SK-N-SH (cell line): ENCODE measurements around the gene DOCK6. TPM values are rescaled to one million over a fixed set of nuclear protein-coding genes. Genes with fewer than 3 reads are reported as not detected.

Experiments
- CTCF ChIA-PET: fragments of 300-600, 350-600 bp; formaldehyde crosslinking; extraction: SDS; loops from one replicate; lab custom pipeline; 2021; lab: Yijun Ruan, JAX
- POLR2A ChIA-PET: fragments of 350-600 bp; sonication (Branson Sonifier 250); formaldehyde crosslinking; extraction: SDS; loops from one replicate; lab custom pipeline; 2020; ENCODE audit warnings: antibody characterized with exemption, inconsistent platforms; lab: Yijun Ruan, JAX
- DNase-seq: peaks from one replicate; pipeline ENCODE4 v3.0.0; 2012
- H2AFZ ChIP-seq: fragments of 200-600 bp; sonication (generic); 2 replicates; pipeline ENCODE4 v1.8.1; 2016; ENCODE audit warnings: antibody characterized with exemption, mild to moderate bottlenecking, low read depth
- H3F3A ChIP-seq: fragments of 200-600 bp; sonication (generic); replicated peaks from 2 replicates; pipeline ENCODE3; 2016; ENCODE audit warnings: antibody characterized with exemption, mild to moderate bottlenecking; ENCODE audit not compliant: insufficient read depth
- H3K27ac ChIP-seq, 2 experiments: fragments of 200-500 bp in 1 of 2; fragments of 200-600 bp in 1 of 2; sonication (Bioruptor generic) in 1 of 2; sonication (generic), shearing (Covaris generic) in 1 of 2; 2 replicates each; pipeline versions ENCODE4 v1.5.1 to v1.6.1; 2014 to 2016; ENCODE audit warnings: low read depth in 2 of 2, inconsistent platforms in 1 of 2, low read length in 1 of 2, mild to moderate bottlenecking in 1 of 2, mixed read lengths in 1 of 2
- H3K27me3 ChIP-seq: fragments of 200-600 bp; sonication (generic), shearing (Covaris generic); 2 replicates; pipeline ENCODE4 v1.6.1; 2016; ENCODE audit warnings: mixed run types; ENCODE audit not compliant: insufficient read depth
- H3K36me3 ChIP-seq, 2 experiments: fragments of 200-500 bp in 1 of 2; fragments of 200-600 bp in 1 of 2; sonication (Bioruptor generic) in 1 of 2; sonication (generic) in 1 of 2; replicated peaks in 1 of 2; 2 replicates each; pipeline versions ENCODE3 to v1.5.1; 2014 to 2016; ENCODE audit warnings: low read length in 1 of 2, mild to moderate bottlenecking in 1 of 2; ENCODE audit not compliant: insufficient read depth in 2 of 2, control insufficient read depth in 1 of 2
- H3K4me1 ChIP-seq, 2 experiments: fragments of 200-500 bp in 1 of 2; fragments of 200-600 bp in 1 of 2; sonication (Bioruptor generic) in 1 of 2; sonication (generic), shearing (Covaris generic) in 1 of 2; 2 replicates each; pipeline versions ENCODE4 v1.5.1 to v1.6.1; 2014 to 2016; ENCODE audit warnings: low read depth in 1 of 2, low read length in 1 of 2, mixed run types in 1 of 2; ENCODE audit not compliant: insufficient read depth in 2 of 2, control insufficient read depth in 1 of 2
- H3K4me2 ChIP-seq: fragments of 200-600 bp; sonication (generic), shearing (Covaris generic); 2 replicates; pipeline ENCODE4 v1.6.1; 2017; ENCODE audit warnings: mixed run types
- H3K4me3 ChIP-seq, 2 experiments: fragments of 200-500 bp in 1 of 2; fragments of 200-600 bp in 1 of 2; sonication (Bioruptor generic) in 1 of 2; sonication (generic), shearing (Covaris generic) in 1 of 2; 2 replicates each; pipeline versions ENCODE4 v1.5.1 to v1.8.1; 2014 to 2016; ENCODE audit warnings: low read depth in 2 of 2, inconsistent platforms in 1 of 2, low read length in 1 of 2, mild to moderate bottlenecking in 1 of 2, mixed read lengths in 1 of 2, moderate library complexity in 1 of 2
- H3K79me2 ChIP-seq: fragments of 200-600 bp; sonication (generic); 2 replicates; pipeline ENCODE4 v1.8.1; 2017; ENCODE audit warnings: mild to moderate bottlenecking; ENCODE audit not compliant: insufficient read depth
- H3K9ac ChIP-seq: fragments of 200-600 bp; sonication (generic); 2 replicates; pipeline ENCODE4 v1.6.1; 2017; ENCODE audit warnings: mixed run types
- H3K9me2 ChIP-seq: fragments of 200-600 bp; sonication (generic); 2 replicates; pipeline ENCODE4 v1.6.1; 2017; ENCODE audit warnings: mixed run types
- H3K9me3 ChIP-seq: fragments of 200-600 bp; sonication (generic); 2 replicates; pipeline ENCODE4 v1.6.1; 2017; ENCODE audit warnings: mixed run types, mild to moderate bottlenecking, moderate library complexity
- H4K20me1 ChIP-seq: fragments of 200-600 bp; sonication (generic); 2 replicates; pipeline ENCODE4 v1.6.1; 2017; ENCODE audit warnings: mild to moderate bottlenecking, mixed run types; ENCODE audit not compliant: insufficient read depth
- CHD2 ChIP-seq: fragments of 150-350 bp; IDR thresholded peaks from 2 replicates; pipeline ENCODE4 v1.6.1; 2018; ENCODE audit warnings: low read length; ENCODE audit not compliant: partially characterized antibody
- EP300 ChIP-seq, 2 experiments: IDR thresholded peaks; 2 replicates each; pipeline versions ENCODE4 v1.4.0 to v1.6.1; 2012; ENCODE audit warnings: borderline replicate concordance in 1 of 2, low read depth in 1 of 2, low read length in 1 of 2
- EZH2phosphoT487 ChIP-seq: fragments of 200-600 bp; sonication (generic); IDR thresholded peaks from 2 replicates; pipeline ENCODE4 v1.6.1; 2017; ENCODE audit warnings: low read depth, mixed run types, mild to moderate bottlenecking, antibody characterized with exemption, moderate library complexity, borderline replicate concordance
- GATA2 ChIP-seq: sonication (generic); formaldehyde crosslinking; IDR thresholded peaks from 2 replicates; pipeline ENCODE4 v1.5.0; 2020; ENCODE audit warnings: mild to moderate bottlenecking, missing genetic modification reagents
- JUND ChIP-seq: IDR thresholded peaks from 2 replicates; pipeline ENCODE4 v1.4.0; 2012
- MEF2A ChIP-seq: IDR thresholded peaks from 2 replicates; pipeline ENCODE4 v1.4.0; 2012; ENCODE audit warnings: low read depth, borderline replicate concordance
- NFIC ChIP-seq: IDR thresholded peaks from 2 replicates; pipeline ENCODE4 v1.4.0; 2012; ENCODE audit warnings: borderline replicate concordance
- POLR2AphosphoS5 ChIP-seq: IDR thresholded peaks from 2 replicates; pipeline ENCODE4 v1.6.1; 2012; ENCODE audit warnings: low read depth, low read length
- RAD21 ChIP-seq: IDR thresholded peaks from 2 replicates; pipeline ENCODE4 v1.6.1; 2012; ENCODE audit warnings: mild to moderate bottlenecking, low read length
- RCOR1 ChIP-seq: fragments of 150-350 bp; IDR thresholded peaks from 2 replicates; pipeline ENCODE4 v1.6.1; 2017; ENCODE audit warnings: antibody characterized with exemption, low read length
- RXRA ChIP-seq: IDR thresholded peaks from 2 replicates; pipeline ENCODE4 v1.4.0; 2012; ENCODE audit warnings: low read depth, mild to moderate bottlenecking, borderline replicate concordance
- SMC3 ChIP-seq: IDR thresholded peaks from 2 replicates; pipeline ENCODE4 v1.6.1; 2012; ENCODE audit warnings: low read depth, low read length, improper control_type of control experiment
- TCF12 ChIP-seq: IDR thresholded peaks from 2 replicates; pipeline ENCODE4 v1.4.0; 2012
- WGBS: methylation state at CpG from one replicate; pipeline ENCODE4 v1.1.6; 2017; ENCODE audit warnings: low lambda C conversion rate; 5-methylcytosine and 5-hydroxymethylcytosine counted together
- polyA plus RNA-seq, 3 experiments: library from polyadenylated mRNA; depleted of rRNA; stranded (reverse); fragments of >200 nt; gene quantifications; 2 replicates each; pipeline ENCODE4 v1.2.3, GENCODE V29; 2012
- TF ChIP-seq, protein P1 (sequence below): IDR thresholded peaks from 2 replicates; pipeline ENCODE4 v1.4.0; 2012; ENCODE audit warnings: low read depth

Gene DOCK6
- polyA plus RNA-seq, 1 of the 3 experiments (the other 2 are of a cell fraction): 18.3 TPM

- peak within 1 kb of the TSS; percentile 80 to 86 for H3K4me3 ChIP-seq
- 0 out of 2 replicates have a peak within 1 kb of the TSS, but pooled peaks have one; percentile 68 for H2AFZ ChIP-seq
- H3K4me1 ChIP-seq: peaks cover 5 to 16% of the 10 kb centered on the region in 2 experiments; a peak in 2 of 4 replicates
- DNase-seq: peak; percentile 99
- peak within 1 kb of the TSS; percentile 57 to 89 for H3K27ac ChIP-seq
- ChIA-PET POLR2A (interaction anchor here (0.6 to 1.0 kb wide), 2 partner anchors 17 to 59 kb away, joined by 4 read pairs; no protein-coding TSS in a partner anchor), CTCF (interaction anchor here (0.6 to 2.2 kb wide), 7 partner anchors 10 to 256 kb away, joined by 3 to 18 read pairs (median 4); no protein-coding TSS in a partner anchor)
- 6% methylated on average over 8 of the region's 78 CpGs for WGBS
- peaks cover 6% of the 10 kb centered on the region for H3F3A ChIP-seq
- H3K79me2 ChIP-seq: peaks cover 41% of the 10 kb centered on the region
- TF ChIP-seq EP300 (IDR thresholded peaks at IDR 0.05; ENCODE audit: borderline replicate concordance in 1 of 2, low read depth in 1 of 2, low read length in 1 of 2): peak in 1 of 2 experiments; percentile 26; a peak in 1 of 4 replicates
- TF ChIP-seq SMC3: peak; percentile 26; the same call in 1 of the 2 replicates
- TF ChIP-seq TCF12: peak; percentile 26; the same call in 1 of the 2 replicates
- TF ChIP-seq, protein P1, sequence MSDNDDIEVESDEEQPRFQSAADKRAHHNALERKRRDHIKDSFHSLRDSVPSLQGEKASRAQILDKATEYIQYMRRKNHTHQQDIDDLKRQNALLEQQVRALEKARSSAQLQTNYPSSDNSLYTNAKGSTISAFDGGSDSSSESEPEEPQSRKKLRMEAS: peak; percentile 71; the same call in 1 of the 2 replicates
- TF ChIP-seq NFIC: peak; percentile 74
- TF ChIP-seq RXRA: peak; percentile 51; the same call in 1 of the 2 replicates
- peak; percentile 92 for TF ChIP-seq RCOR1
- peak; percentile 53 for TF ChIP-seq POLR2AphosphoS5
- TF ChIP-seq EZH2phosphoT487: no peak
- TF ChIP-seq RAD21: peak; percentile 49
- no peak for TF ChIP-seq JUND
- TF ChIP-seq MEF2A: no peak
- TF ChIP-seq CHD2: peak; percentile 75
- TF ChIP-seq GATA2: no peak
- H3K9ac ChIP-seq: peak within 1 kb of the TSS; percentile 91
- no peaks in the 10 kb centered on the region for H3K9me3 ChIP-seq
- no peaks in the 10 kb centered on the region for H3K9me2 ChIP-seq
- H3K36me3 ChIP-seq: peaks cover 8 to 22% of the 10 kb centered on the region in 2 experiments
- H4K20me1 ChIP-seq: peaks cover 15% of the 10 kb centered on the region
- H3K27me3 ChIP-seq: no peaks in the 10 kb centered on the region
- H3K4me2 ChIP-seq: peak within 1 kb of the TSS; percentile 95
Measured at GRCh38 chr19:11197291-11198174, 64.8 kb downstream of the DOCK6 start, which contains the start of gene KANK2. Gene KANK2, minus strand, starts transcription at chr19:11197545. Its CDS starts 3,034 bp downstream, at chr19:11194511.
